Left colon (tissue), 2 donors: ENCODE measurements around the gene IL17RB. TPM values are rescaled to one million over a fixed set of nuclear protein-coding genes. Genes with fewer than 3 reads are reported as not detected.

Source experiments
- ATAC-seq: fragments of 200-7000 bp; cut with Tn5 transposase; one replicate; pipeline ENCODE4 v1.9.1; 2020; ENCODE audit warnings: mild to moderate bottlenecking, moderate library complexity
- DNase-seq, 2 donors: peaks; one replicate each; pipeline ENCODE4 v3.0.0-alpha.2; 2020
- intact Hi-C, 2 donors: fragments of 100-400 bp; cut with DNase I in 1 of 2; cut with micrococcal nuclease in 1 of 2; formaldehyde crosslinking; loops; one replicate each; pipeline versions ENCODE4 v1.11.2 to v1.14.0; 2022; cut with DNase I, micrococcal nuclease
- total RNA-seq, 2 donors: library from RNA; stranded (reverse); fragmentation: NEBNext Ultra II Directional; extraction: Animal tissue kit (Norgen Biotek cat#: 25700); gene quantifications; one replicate each; pipeline ENCODE4 v1.2.1, GENCODE V29; 2021
- donor health status: DM: no; HTN: no; CAD: no.
- donor health status: DM: yes; HTN: yes; CAD: no.

Gene IL17RB
- total RNA-seq, 2 donors from 2014 or later = 10.9 to 15.6 TPM

GRCh38 chr3:53809764-53810400 lies 36.5 kb upstream of the IL17RB start:
- DNase-seq = peak in 1 of 2 donors; percentile 22
- intact Hi-C loops = no loop called here
- no peak for ATAC-seq

DNA sequence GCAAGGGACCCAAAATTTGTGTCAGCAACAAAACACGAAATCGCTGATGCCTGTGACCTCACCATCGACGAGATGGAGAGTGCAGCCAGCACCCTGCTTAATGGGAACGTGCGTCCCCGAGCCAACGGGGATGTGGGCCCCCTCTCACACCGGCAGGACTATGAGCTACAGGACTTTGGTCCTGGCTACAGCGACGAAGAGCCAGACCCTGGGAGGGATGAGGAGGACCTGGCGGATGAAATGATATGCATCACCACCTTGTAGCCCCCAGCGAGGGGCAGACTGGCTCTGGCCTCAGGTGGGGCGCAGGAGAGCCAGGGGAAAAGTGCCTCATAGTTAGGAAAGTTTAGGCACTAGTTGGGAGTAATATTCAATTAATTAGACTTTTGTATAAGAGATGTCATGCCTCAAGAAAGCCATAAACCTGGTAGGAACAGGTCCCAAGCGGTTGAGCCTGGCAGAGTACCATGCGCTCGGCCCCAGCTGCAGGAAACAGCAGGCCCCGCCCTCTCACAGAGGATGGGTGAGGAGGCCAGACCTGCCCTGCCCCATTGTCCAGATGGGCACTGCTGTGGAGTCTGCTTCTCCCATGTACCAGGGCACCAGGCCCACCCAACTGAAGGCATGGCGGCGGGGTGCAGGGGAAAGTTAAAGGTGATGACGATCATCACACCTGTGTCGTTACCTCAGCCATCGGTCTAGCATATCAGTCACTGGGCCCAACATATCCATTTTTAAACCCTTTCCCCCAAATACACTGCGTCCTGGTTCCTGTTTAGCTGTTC lies 35.0 kb upstream of the IL17RB start:
- no peak for ATAC-seq
- no peak for DNase-seq
- intact Hi-C loops = no loop called here

- intact Hi-C loops = no loop called here
- ATAC-seq (no peak), DNase-seq (no peak)
Measured at GRCh38 chr3:53812434-53812833, 33.9 kb upstream of the IL17RB start.

DNA sequence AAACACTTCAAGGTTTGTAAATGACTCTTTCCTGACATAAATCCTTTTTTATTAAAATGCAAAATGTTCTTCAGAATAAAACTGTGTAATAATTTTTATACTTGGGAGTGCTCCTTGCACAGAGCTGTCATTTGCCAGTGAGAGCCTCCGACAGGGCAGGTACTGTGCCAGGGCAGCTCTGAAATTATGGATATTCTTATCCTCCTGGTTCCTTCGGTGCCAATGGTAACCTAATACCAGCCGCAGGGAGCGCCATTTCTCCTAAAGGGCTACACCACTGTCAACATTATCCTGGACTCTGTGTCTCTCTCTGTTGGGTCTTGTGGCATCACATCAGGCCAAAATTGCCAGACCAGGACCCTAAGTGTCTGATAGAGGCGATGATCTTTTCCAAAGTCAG lies 33.1 kb upstream of the IL17RB start:
- DNase-seq = peak in 1 of 2 donors; percentile 16

GRCh38 chr3:53813876-53814275 lies 32.5 kb upstream of the IL17RB start:
- intact Hi-C loops = no loop called here
- DNase-seq = peak in 1 of 2 donors; percentile 14
- ATAC-seq = no peak

More for the DNA sequence above, 33.1 kb upstream of the IL17RB start:
- ATAC-seq = no peak
- intact Hi-C loops = no loop called here

DNA sequence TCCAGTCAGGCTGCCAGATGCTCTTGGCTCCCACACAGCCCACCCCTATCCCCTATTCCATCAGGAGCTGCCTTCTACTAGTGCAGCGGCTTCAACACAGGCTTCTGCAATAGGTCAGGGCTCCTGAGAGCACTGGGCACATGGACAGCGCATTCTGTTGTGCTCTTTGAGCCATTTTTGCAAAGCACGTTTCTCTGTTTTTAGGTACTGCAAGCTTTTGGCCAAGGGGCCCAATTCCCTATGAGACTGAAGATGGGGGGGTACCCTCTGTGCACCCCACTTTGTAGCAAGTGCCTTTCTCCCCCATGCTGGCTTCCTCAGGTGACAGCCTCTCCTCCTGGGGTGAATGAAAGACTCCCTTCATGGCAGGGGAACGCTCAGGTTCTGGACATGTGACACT lies 31.3 kb upstream of the IL17RB start:
- no peak for ATAC-seq
- DNase-seq = no peak

DNA sequence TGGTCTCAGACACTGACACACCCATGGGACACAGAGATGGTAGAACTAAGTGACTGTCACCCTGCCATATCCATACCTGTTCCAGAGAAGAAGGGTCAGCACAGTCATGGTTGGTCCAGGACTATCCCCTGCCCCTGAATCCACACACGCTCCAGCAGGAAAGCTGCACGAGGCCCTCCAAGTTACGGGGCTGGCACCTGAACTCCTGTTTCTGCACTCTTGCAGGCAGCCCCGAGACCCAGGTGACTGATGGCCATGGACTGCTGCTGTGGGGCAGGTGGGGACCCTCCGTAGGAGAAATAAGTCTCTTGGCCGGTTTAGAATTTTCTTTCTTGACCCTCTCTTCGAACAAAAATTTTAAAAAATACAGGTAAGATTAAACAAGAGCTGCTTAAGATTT lies 30.7 kb upstream of the IL17RB start:
- ATAC-seq (no peak), DNase-seq (no peak)
- intact Hi-C loops = no loop called here

More for the DNA sequence above, 31.3 kb upstream of the IL17RB start:
- intact Hi-C loops = no loop called here

- intact Hi-C loops = no loop called here
- ATAC-seq = no peak
- DNase-seq = no peak
Measured at GRCh38 chr3:53816425-53816824, 29.9 kb upstream of the IL17RB start.

DNA sequence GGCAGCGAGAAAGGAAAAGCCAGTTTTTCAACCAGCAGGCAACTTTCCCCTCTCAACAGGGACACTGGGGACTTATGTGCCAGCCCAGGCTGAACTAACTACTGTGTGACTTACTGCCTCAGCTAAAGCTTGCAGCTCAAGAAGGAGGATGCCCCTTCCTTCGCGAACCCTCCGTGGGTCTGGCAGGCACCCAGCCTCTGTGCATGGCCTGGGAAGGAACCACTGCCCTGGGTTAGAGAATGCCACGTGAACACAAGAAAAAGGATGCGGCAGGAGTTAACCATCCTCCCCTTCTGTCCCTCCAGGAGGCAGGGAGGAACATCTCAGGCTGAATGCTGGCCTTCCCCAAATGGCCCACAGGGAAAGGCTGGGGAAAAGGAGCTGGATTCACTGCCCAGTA lies 29.2 kb upstream of the IL17RB start:
- intact Hi-C loops = no loop called here
- DNase-seq (no peak), ATAC-seq (no peak)

DNA sequence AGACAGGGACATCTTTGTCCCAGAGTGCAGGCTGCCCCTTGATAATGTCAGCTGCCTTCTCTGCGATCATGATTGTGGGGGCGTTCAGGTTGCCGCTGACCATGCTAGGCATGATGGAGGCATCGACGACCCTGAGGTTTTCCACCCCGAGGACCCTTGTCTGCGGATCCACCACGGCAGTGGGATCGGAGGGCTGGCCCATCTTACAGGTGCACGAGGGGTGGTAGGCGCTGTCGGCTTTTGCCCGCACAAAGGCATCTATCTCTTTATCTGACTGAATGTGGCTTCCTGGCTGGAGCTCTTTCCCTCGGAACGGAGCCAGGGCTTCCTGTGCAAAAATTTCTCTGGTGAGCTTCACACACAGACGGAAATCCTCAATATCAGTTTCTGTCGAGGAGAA lies 28.6 kb upstream of the IL17RB start:
- no peak for DNase-seq
- intact Hi-C loops = no loop called here
- ATAC-seq = no peak

DNA sequence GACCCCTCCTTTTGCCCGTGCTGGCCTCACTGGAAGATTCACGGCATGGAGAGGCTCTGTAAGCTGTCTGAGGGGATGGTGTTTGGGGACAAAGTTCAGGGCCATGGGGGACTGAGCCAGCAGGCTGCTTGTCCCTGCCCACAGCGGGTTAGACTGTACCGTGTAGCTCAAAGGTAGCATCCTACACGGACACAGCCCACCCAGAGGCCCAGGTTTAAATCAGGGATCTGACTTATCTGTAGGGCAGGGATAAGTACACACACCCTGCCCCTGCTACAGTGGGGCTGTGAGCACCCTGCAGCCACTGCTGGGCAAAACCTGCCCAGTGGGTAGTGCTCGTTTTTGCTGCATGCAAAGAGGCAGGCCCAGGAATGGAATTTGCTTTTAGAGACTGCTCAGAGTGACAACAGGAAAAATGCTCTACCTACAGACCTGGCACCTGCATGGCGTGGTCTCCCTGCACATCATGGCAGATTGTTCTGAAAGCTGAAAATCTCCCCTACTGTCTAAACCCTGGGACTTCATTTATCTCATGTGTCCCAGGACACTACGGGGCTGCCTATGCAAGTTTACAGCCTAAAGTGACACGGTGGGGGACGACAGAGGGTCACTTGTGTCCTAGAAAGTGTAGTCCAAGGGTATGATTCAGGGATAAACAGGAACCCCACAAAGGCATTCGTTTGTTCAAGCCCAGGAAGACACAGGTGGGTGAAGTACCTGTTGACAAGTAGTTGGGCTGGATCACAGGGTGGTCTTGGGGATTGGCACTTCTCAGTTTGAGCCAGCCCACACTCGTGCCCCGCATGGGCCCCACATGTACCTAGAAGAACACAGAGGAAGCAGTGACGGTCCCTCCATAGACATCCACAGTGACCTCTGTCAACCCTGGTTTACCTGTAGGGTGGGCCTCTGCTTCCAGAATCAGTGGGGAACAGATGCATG lies 27.9 kb upstream of the IL17RB start:
- DNase-seq = no peak
- intact Hi-C loops = no loop called here
- no peak for ATAC-seq

DNA sequence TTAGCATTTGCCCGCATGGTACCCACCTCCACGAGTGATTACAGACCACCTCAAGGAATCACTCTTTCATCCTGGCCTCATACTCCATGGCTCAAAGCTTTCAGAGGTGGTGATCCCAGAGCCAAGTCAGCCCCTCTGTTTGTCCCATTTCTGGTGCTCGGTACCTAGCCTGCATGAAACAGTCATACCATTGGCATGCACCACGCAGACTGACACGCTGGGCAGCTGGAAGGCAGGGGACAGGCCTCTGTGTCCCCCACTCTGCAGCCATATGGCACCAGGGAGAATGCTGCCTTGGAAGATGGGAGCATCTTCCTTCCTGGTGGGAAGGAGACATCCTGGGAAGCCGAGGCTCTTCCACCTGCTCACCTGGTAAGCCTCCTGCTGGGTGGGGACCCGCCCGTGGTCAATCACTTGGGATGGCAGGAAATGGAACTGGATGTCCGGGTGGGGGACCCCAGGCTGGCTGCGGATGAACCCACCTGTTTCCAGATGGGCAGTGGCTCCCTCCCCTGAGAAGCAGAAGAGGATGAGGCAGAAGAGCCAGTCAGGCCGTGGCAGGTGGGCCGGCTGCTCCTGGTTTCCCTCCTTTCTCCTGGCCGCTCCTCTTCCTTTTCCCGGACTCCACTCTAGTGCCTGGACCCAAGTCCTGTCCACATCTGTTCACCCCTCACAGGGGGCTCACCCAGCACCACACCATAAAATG lies 27.1 kb upstream of the IL17RB start:
- ATAC-seq (no peak), DNase-seq (no peak)
- intact Hi-C loops = no loop called here

DNA sequence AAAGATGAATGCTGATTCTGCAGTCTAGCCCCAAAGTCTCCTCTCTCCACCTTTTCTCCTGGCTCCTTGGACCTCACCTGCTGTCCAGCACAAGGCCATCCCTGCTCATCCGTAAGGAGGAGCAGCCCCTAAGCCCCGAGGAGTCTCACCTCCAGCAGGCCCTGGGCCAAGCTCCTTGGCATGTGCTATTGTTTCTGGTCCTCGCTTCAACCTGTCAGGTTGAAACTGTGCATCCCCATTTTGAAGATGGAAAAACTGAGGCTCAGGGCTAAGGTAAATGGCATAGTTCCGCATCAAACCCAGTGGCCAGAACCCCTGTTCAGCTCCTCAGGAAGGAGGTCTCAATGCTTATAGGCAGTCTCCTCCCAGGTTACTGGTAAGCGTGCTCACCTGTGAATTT lies 26.3 kb upstream of the IL17RB start:
- DNase-seq (no peak), ATAC-seq (no peak)
- intact Hi-C loops = no loop called here

GRCh38 chr3:53820756-53821580 lies 25.4 kb upstream of the IL17RB start:
- intact Hi-C loops = no loop called here
- DNase-seq = no peak
- ATAC-seq = no peak

GRCh38 chr3:53821631-53822121 lies 24.7 kb upstream of the IL17RB start:
- peak in 1 of 2 donors; percentile 52 for DNase-seq
- ATAC-seq = peak; percentile 65
- intact Hi-C loops = no loop called here

GRCh38 chr3:53822331-53822741 lies 24.0 kb upstream of the IL17RB start:
- DNase-seq = peak in 1 of 2 donors; percentile 20
- ATAC-seq = peak; percentile 9

GRCh38 chr3:53823026-53823955 lies 23.1 kb upstream of the IL17RB start:
- intact Hi-C loops = no loop called here
- no peak for ATAC-seq
- DNase-seq = peak in 1 of 2 donors; percentile 20

More at GRCh38 chr3:53822331-53822741, 24.0 kb upstream of the IL17RB start:
- intact Hi-C loops = no loop called here
